ENCODE measurements around the gene ACSL6. TPM values are rescaled to one million over a fixed set of nuclear protein-coding genes. Genes with fewer than 3 reads are reported as not detected.

ACSL6 gene
- 10 to 100 TPM; 25.0 to 38.0 (median 27.1) TPM for total RNA-seq

GRCh38 chr5:132011622-132012343, at the start of gene ACSL6:
ACSL6 (minus strand) TSS chr5:132011658; CDS start chr5:132011553, 105 bp downstream.
- peaks cover 27% of the 10 kb centered on the region for H3K27me3 Mint-ChIP-seq (ENCODE audit: low read depth)
- H3K4me1 Mint-ChIP-seq (ENCODE audit: low read depth), result peaks cover 35% of the 10 kb centered on the region
- no peaks in the 10 kb centered on the region for H3K9me3 Mint-ChIP-seq
- no peaks in the 10 kb centered on the region for H3K36me3 Mint-ChIP-seq (ENCODE audit: insufficient read depth)
- ATAC-seq (peak; percentile 72 to 74), DNase-seq (peak; percentile 24)
- peak within 1 kb of the TSS; percentile 78 for H3K4me3 Mint-ChIP-seq

GRCh38 chr5:132060501-132061161, 49.2 kb upstream of the ACSL6 start, which contains the start of gene IL3:
IL3 (plus strand) TSS chr5:132060655; CDS start chr5:132060707, 52 bp downstream.
- no peak for DNase-seq
- H3K36me3 Mint-ChIP-seq (ENCODE audit: insufficient read depth), result no peaks in the 10 kb centered on the region
- no peaks in the 10 kb centered on the region for H3K27me3 Mint-ChIP-seq (ENCODE audit: low read depth)
- no peaks in the 10 kb centered on the region for H3K9me3 Mint-ChIP-seq
- H3K4me3 Mint-ChIP-seq, result no peak within 1 kb of the TSS
- no peak for ATAC-seq
- peaks cover 48% of the 10 kb centered on the region for H3K4me1 Mint-ChIP-seq (ENCODE audit: low read depth)

GRCh38 chr5:132059696-132060500, 48.4 kb upstream of the ACSL6 start:
- ATAC-seq (no peak), DNase-seq (no peak)
- Mint-ChIP-seq H3K9me3 (no peaks in the 10 kb centered on the region), H3K4me3 (no peak overlapping the region), H3K4me1 (ENCODE audit: low read depth) (peaks cover 47% of the 10 kb centered on the region), H3K36me3 (ENCODE audit: insufficient read depth) (no peaks in the 10 kb centered on the region), H3K27me3 (ENCODE audit: low read depth) (no peaks in the 10 kb centered on the region)

- H3K4me3 Mint-ChIP-seq, result no peak overlapping the region
- no peaks in the 10 kb centered on the region for H3K27me3 Mint-ChIP-seq (ENCODE audit: low read depth)
- peaks cover 50% of the 10 kb centered on the region for H3K4me1 Mint-ChIP-seq (ENCODE audit: low read depth)
- ATAC-seq (peak; percentile 8 to 28), DNase-seq (peak; percentile 18)
- H3K9me3 Mint-ChIP-seq, result no peaks in the 10 kb centered on the region
- H3K36me3 Mint-ChIP-seq (ENCODE audit: insufficient read depth), result no peaks in the 10 kb centered on the region
Measured at GRCh38 chr5:132059043-132059695, 47.7 kb upstream of the ACSL6 start.

- ATAC-seq (no peak), DNase-seq (peak; percentile 1)
- H3K4me1 Mint-ChIP-seq (ENCODE audit: low read depth), result peaks cover 49% of the 10 kb centered on the region
- H3K4me3 Mint-ChIP-seq, result no peak overlapping the region
- H3K27me3 Mint-ChIP-seq (ENCODE audit: low read depth), result no peaks in the 10 kb centered on the region
- no peaks in the 10 kb centered on the region for H3K9me3 Mint-ChIP-seq
- H3K36me3 Mint-ChIP-seq (ENCODE audit: insufficient read depth), result no peaks in the 10 kb centered on the region
Measured at GRCh38 chr5:132058646-132059042, 47.2 kb upstream of the ACSL6 start.

GRCh38 chr5:132057498-132058255, 46.2 kb upstream of the ACSL6 start:
- DNase-seq (peak; percentile 2), ATAC-seq (no peak)
- no peaks in the 10 kb centered on the region for H3K27me3 Mint-ChIP-seq (ENCODE audit: low read depth)
- no peaks in the 10 kb centered on the region for H3K36me3 Mint-ChIP-seq (ENCODE audit: insufficient read depth)
- no peaks in the 10 kb centered on the region for H3K9me3 Mint-ChIP-seq
- H3K4me1 Mint-ChIP-seq (ENCODE audit: low read depth), result peaks cover 45% of the 10 kb centered on the region
- H3K4me3 Mint-ChIP-seq, result no peak overlapping the region

GRCh38 chr5:132056610-132057497, 45.4 kb upstream of the ACSL6 start:
- Mint-ChIP-seq H3K36me3 (ENCODE audit: insufficient read depth) (no peaks in the 10 kb centered on the region), H3K9me3 (no peaks in the 10 kb centered on the region), H3K4me1 (ENCODE audit: low read depth) (peaks cover 45% of the 10 kb centered on the region), H3K27me3 (ENCODE audit: low read depth) (no peaks in the 10 kb centered on the region), H3K4me3 (no peak overlapping the region)
- no peak for ATAC-seq
- peak; percentile 1 for DNase-seq

- Mint-ChIP-seq H3K27me3 (ENCODE audit: low read depth) (peaks cover 2% of the 10 kb centered on the region), H3K36me3 (ENCODE audit: insufficient read depth) (no peaks in the 10 kb centered on the region), H3K4me3 (no peak overlapping the region), H3K9me3 (no peaks in the 10 kb centered on the region), H3K4me1 (ENCODE audit: low read depth) (peaks cover 45% of the 10 kb centered on the region)
- ATAC-seq (peak; percentile 64 to 66), DNase-seq (peak; percentile 40)
Measured at GRCh38 chr5:132055808-132056609, 44.6 kb upstream of the ACSL6 start.

GRCh38 chr5:132055441-132055807, 44.0 kb upstream of the ACSL6 start:
- Mint-ChIP-seq H3K36me3 (ENCODE audit: insufficient read depth) (no peaks in the 10 kb centered on the region), H3K4me1 (ENCODE audit: low read depth) (peaks cover 45% of the 10 kb centered on the region), H3K9me3 (no peaks in the 10 kb centered on the region), H3K27me3 (ENCODE audit: low read depth) (peaks cover 2% of the 10 kb centered on the region), H3K4me3 (no peak overlapping the region)
- ATAC-seq (no peak), DNase-seq (no peak)

- Mint-ChIP-seq H3K4me3 (no peak overlapping the region), H3K27me3 (ENCODE audit: low read depth) (peaks cover 2% of the 10 kb centered on the region), H3K9me3 (no peaks in the 10 kb centered on the region), H3K36me3 (ENCODE audit: insufficient read depth) (no peaks in the 10 kb centered on the region), H3K4me1 (ENCODE audit: low read depth) (peaks cover 45% of the 10 kb centered on the region)
- ATAC-seq, result no peak
- peak; percentile 3 for DNase-seq
Measured at GRCh38 chr5:132054697-132055440, 43.4 kb upstream of the ACSL6 start.

- Mint-ChIP-seq H3K27me3 (ENCODE audit: low read depth) (peaks cover 2% of the 10 kb centered on the region), H3K4me3 (no peak overlapping the region), H3K36me3 (ENCODE audit: insufficient read depth) (no peaks in the 10 kb centered on the region), H3K9me3 (no peaks in the 10 kb centered on the region), H3K4me1 (ENCODE audit: low read depth) (peaks cover 39% of the 10 kb centered on the region)
- DNase-seq, result no peak
- ATAC-seq, result no peak
Measured at GRCh38 chr5:132054031-132054696, 42.7 kb upstream of the ACSL6 start.
